WTC11 (cell line): ENCODE data around the gene TIAM2.

Experiments
- CTCF ChIP-seq: fragments of 200-600 bp; IDR thresholded peaks from 2 replicates; pipeline ENCODE4 v1.8.0; 2022; ENCODE audit warnings: antibody characterized with exemption
- SP1 ChIP-seq: sonication (generic); formaldehyde crosslinking; conservative IDR thresholded peaks from 2 replicates; pipeline ENCODE4 v1.8.1; 2022; ENCODE audit warnings: missing genetic modification reagents

- TF ChIP-seq CTCF (no peak), SP1 (CRISPR knock-in tag) (no peak)
Observed at GRCh38 chr6:155190677-155191076, 195.6 kb downstream of the TIAM2 start.
